SH-SY5Y (cell line): ENCODE data around the gene CCNYL1.

Experiments used
- GATA2 ChIP-seq: IDR thresholded peaks from 2 replicates; pipeline ENCODE4 v1.6.1; 2011; ENCODE audit warnings: mild to moderate bottlenecking, low read depth, low read length
- GATA3 ChIP-seq: IDR thresholded peaks from 2 replicates; pipeline ENCODE4 v1.6.1; 2011; ENCODE audit warnings: low read depth, mild to moderate bottlenecking, low read length, moderate library complexity

GRCh38 chr2:207766041-207766551 is 54.7 kb downstream of the CCNYL1 start:
- no peak for TF ChIP-seq GATA2
- no peak for TF ChIP-seq GATA3
